Stimulated activated naive CD8-positive, alpha-beta T cell treated with anti-CD3 and anti-CD28 coated beads, Interleukin-15, Interleukin-2, amounts not matched to agents 100 U/mL and 50 U/mL, for 24 hours (primary cell): Measurements from ENCODE around the gene GPHN.
"Not testable (repeated sequence)": the region's sequence is repeated elsewhere in the genome, so short reads cannot be mapped to it uniquely, and the experiment has no call there.

Experiments
- ATAC-seq: fragments of 150-1000 bp; cut with Tn5 transposase; one replicate; pipeline ENCODE4 v1.10.0; 2021
- DNase-seq: peaks from one replicate; pipeline ENCODE4 v3.0.0; 2021

GPHN gene

GRCh38 chr14:66662374-66662773 lies 154.4 kb downstream of the GPHN start:
- DNase-seq (no peak), ATAC-seq (no peak)

DNA sequence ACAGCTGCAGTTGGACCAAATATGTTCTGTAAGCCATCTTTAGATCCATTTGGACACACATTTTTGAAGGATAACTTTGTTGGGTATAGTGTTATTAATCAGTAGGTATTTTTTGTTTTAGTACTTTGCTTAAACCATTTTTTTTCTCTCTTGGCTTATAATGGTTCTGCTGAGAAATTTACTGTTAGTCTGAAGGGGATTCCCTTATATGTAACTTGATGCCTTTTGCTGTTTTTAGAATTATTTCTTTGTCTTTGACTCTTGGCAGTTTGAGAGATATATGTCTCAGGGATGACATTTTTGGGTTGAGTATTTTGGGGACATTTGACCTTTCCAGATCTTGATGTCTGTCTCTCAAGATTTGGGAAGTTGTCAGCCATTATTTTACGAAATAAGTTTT lies 169.8 kb downstream of the GPHN start:
- no peak for ATAC-seq
- no peak for DNase-seq

DNA sequence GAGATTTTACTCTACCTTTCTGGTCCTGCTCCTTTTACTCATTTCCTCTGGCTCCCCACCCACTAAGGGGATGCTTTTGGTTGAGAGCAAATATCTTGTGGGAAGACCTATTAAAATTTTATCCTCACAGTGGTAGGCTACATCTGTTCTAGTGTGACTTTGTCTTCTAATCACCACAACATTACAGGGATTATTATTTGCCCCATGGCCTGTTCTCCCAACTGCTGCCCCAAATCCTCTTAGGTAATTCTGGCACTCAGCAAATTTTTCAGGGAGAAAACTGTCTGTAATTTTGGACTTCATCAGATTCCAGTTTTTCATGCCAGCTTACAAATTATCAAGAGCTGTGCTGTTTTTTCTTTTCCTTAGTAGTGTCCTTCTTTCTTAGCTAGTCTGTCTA lies 172.3 kb downstream of the GPHN start:
- DNase-seq (no peak), ATAC-seq (no peak)

- ATAC-seq (no peak), DNase-seq (no peak)
These were observed 188.4 kb downstream of the GPHN start for GRCh38 chr14:66696326-66696725.

DNA sequence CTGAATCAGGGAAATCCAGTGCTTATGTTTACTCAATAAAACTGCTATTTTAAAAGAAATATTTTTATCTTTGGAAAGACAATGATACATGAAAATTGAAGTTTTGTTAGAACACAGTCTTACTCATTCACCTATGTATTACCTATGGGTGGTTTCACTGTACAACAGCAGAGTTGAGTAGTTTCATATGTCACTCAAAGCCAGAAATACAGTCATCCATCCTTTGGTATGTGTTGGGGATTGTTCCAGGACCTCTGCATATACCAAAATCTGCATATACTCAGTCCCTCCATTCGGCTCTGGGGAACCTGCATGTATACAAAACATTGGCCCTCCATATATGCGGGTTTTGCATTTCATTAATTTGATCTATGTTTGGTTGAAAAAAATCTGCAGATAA lies 190.6 kb downstream of the GPHN start:
- no peak for DNase-seq
- ATAC-seq: peak; percentile 63

- DNase-seq: no peak
- ATAC-seq: no peak
These were observed 193.9 kb downstream of the GPHN start for GRCh38 chr14:66701813-66702212.

DNA sequence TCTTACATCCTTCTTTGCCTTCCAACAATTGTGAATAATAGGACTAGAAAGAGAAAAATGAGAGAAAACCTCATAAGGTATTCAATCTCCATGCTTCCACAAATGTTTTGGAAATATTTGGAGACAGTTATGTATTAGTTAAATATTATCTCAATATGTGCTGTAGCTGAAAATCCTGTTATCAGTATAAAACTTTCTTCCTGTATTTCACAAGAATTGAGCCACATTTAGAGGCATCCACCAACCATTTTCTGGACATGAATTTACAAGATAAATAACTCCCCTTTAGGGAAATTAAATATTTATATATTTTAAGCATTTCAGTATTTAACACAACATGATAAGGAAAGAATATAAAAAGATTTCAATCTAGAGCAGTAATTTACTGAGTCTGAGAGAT lies 200.3 kb downstream of the GPHN start:
- no peak for ATAC-seq
- no peak for DNase-seq

DNA sequence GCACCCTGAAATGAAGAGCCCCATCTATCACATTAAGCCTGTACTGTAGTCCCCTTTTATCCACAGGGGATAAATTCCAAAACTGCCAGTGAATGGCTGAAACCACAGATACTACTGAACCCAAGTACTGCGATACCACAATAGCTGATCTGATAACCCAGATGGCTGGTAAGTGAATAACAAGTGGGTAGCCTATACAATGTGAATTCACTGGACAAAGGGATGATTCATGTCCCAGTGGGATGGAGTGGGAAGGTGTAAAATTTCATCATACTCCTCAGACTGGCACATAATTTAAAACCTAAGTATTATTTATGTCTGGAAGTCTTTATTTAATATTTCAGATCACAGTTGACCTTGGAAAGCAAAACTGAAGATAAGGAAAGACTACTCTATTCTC lies 201.3 kb downstream of the GPHN start:
- no peak for DNase-seq

GRCh38 chr14:66714291-66714690 lies 206.3 kb downstream of the GPHN start:
- ATAC-seq, DNase-seq: not testable (repeated sequence)

More for the DNA sequence above, 201.3 kb downstream of the GPHN start:
- ATAC-seq: no peak

DNA sequence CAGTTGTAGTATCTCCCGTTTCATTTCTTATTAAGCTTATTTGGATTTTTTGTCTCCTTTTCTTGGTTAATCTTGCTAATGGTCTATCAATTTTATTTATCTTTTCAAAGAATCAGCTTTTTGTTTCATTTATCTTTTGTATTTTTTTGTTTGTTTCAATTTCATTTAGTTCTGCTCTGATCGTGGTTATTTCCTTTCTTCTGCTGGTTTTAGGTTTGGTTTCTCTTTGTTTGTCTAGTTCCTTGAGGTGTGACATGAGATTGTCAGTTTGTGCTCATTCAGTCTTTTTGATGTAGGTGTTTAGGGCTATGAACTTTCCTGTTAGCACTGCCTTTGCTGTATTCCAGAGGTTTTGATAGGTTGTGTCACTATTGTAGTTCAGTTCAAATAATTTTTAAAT lies 207.4 kb downstream of the GPHN start:
- DNase-seq, ATAC-seq: not testable (repeated sequence)

DNA sequence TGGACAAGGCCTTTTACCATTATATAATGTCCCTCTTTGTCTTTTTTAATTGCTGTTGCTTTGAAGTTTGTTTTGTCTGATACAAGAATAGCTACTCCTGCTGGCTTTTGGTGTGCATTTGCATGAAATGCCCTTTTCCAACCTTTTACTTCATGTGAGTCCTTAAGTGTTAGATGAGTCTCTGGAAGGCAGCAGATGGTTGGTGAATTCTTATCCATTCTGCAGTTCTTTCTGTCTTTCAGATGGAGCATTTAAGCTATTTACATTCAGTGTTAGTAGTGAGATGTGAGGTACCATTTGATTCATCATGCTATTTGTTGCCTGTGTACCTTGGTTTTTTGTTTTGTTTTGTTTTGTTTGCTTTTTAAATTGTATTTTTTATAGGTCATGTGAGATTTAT lies 208.3 kb downstream of the GPHN start:
- ATAC-seq (no peak), DNase-seq (no peak)

- ATAC-seq: no peak
- DNase-seq: no peak
These were observed 209.7 kb downstream of the GPHN start for GRCh38 chr14:66717561-66718140.

- DNase-seq (no peak), ATAC-seq (no peak)
These were observed 217.0 kb downstream of the GPHN start for GRCh38 chr14:66724996-66725395.

DNA sequence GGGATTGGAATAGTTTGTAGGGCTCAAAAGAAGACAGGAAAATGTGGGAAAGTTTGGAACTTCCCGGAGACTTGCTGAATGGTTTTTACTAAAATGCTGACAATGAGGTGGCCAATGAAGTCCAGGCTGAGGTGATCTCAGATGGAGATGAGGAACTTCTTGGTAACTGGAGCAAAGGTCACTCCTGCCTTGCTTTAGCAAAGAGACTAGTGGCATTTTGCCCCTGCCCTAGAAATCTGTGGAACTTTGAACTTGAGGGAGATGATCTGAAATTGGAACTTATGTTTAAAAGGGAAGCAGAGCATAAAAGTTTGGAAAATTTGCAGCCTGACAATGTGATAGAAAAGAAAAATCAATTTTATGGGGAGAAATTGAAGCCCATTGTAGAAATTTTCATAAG lies 223.4 kb downstream of the GPHN start:
- not testable (repeated sequence) for ATAC-seq, DNase-seq

DNA sequence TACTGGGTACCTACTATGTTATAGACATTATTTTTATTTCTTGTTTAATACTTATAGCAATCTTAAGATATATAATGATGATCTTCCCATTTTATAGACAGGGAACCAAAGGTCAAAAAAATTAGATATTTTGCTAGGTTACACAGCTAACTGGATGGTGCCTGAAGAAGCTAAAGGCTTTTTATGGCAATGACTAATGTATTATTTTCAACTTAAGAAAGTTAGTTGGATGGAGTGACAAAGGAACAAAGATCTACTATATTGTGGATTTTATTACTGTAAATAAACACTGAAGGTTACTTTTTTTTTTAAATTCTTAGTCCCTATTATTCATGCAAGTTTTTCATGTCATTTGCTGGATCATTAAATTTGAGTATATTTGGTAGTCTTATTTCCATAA lies 227.9 kb downstream of the GPHN start:
- DNase-seq (no peak), ATAC-seq (no peak)

DNA sequence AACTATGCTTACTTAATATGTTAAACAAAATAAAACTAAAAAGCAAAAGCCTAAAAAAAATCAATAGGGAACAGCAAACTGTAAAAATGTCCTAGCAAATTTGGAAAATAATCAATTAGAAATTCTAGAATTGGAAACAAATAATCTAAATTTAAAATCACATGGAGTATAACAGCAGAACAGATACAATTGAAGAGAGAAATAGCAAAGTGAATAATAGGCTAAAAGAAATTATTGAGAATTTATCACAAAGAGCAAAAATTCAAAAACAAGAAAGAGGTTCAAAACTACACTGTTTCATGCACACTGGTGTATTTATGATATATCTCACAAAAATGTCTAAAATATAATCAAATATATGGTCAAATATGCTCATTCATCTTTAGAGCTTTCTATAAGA lies 231.9 kb downstream of the GPHN start:
- DNase-seq (no peak), ATAC-seq (no peak)

DNA sequence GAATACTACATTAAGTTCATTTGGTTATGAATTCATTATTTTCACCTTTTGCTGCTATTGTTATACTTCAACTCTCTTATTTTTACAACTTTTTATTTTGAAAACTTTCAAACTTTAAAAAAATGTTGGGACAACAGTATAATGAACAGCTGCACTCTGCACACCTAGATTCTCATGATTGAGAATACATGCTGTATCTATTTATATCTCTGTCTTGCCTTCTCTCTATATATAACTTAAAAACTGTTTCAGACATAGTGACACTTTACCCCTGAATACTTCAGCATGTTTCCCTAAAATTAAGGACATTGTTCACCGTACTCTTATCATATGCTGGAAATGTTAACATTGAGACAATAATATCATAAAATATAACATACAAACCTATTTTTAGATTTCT lies 237.1 kb downstream of the GPHN start:
- ATAC-seq: no peak
- DNase-seq: no peak

DNA sequence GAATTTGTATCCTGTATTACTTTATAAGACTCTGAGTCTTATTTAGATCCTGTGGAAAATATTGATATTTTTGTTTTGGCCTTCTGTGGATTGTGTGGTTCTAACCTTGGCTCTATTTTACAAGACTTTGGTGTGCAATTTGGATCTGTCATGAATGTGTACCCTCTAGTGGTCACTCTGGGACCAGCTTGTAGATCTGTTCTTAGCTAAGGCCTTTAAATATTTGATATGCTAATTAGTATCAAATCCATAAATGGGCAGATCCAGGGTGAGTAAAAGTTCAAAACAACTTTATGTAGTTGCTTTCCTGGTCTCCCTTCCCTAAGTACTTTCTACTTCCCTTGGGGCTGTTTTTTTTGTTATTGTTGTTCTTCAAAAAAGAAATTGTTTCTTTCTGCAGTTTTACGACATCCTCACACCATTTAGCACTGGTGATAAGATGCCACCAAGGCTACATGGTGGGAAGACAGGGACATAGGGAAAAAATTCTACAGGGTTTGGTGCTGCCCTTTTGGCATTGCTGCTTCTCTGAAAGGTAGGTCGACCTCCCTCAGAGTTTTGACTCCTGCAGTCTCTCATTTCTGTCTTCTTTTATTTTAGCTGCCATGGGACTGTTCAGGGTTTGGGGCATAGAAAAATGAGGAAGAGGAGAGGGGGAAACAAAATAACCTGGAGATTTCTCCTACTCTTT lies 238.5 kb downstream of the GPHN start:
- no peak for ATAC-seq
- DNase-seq: no peak

GRCh38 chr14:66752109-66752508 lies 244.2 kb downstream of the GPHN start:
- peak; percentile 36 for ATAC-seq
- DNase-seq: no peak

DNA sequence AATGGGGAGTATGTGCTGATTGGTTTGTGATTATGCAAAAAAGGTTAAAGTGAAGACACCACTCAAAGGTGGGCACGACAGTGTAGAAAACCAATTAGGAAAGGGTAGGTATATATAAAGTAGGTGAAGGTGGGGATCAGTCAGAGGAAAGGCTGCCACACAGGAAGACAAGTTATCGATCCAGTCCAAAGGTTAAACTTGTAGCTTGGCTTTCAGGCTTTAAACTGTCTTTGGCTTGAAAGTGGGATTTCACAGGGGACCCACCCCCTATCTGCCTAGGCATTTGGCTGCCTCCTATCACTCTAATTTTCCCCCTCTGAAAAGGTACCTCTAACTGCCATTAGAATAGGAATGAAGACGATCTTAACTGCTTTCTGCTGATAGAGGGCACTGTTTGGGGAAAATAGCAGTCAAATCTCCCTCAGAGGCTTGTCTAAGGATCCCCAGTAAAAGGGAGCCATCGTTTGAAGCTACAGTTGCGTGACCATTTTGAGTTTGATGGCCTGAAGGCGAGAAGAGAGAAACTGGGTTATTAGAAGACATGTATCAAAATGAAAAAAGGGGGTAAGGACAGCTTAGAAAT lies 250.2 kb downstream of the GPHN start:
- DNase-seq (no peak), ATAC-seq (no peak)

- no peak for ATAC-seq
These were observed 264.2 kb downstream of the GPHN start for GRCh38 chr14:66772146-66772545.

GRCh38 chr14:66782853-66783252 lies 274.9 kb downstream of the GPHN start:
- no peak for DNase-seq
- no peak for ATAC-seq

More at GRCh38 chr14:66772146-66772545, 264.2 kb downstream of the GPHN start:
- DNase-seq: no peak

DNA sequence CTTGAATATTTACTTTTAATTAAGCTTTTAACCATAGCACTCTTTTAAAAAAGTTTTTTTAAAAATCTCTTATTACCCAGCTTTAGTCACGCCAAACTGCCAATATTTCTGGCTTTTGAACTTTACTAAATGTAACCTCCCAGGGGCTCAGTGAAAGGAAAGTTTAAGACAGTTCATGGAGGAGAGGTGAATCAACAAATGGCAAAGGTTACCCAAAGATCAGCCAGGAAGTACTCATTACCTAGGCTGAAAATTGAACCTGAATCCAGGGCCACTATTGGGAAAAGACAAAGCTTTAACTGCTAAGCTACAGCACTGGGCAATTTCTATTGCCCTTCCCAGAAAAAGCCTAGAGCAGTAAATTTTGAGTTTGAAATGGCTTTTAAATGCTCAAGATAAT lies 282.2 kb downstream of the GPHN start:
- ATAC-seq (no peak), DNase-seq (no peak)

DNA sequence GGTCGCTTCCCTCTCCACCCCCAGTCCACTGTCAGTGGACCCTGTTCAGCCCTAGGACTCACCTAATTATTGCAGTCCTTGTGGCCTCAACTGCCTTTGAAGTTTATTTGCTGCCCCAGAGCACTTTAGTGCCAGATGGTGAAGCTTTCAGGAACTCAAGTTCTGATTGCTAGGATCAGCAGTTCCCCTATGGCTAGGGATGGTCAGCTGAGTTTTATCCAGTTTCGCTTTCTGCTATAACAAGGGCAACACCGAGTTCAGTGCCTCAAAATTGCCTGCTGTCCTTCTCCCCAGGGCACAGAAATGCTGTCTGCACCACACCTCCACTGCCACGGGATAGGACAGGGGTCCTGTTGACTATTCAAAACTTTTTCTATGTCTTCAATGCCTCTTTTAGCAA lies 295.0 kb downstream of the GPHN start:
- ATAC-seq: no peak
- DNase-seq: no peak
